ENCODE results near the gene CLEC2D. TPM values are rescaled to one million over a fixed set of nuclear protein-coding genes. Genes with fewer than 3 reads are reported as not detected.
"Not testable (repeated sequence)": the region's sequence is repeated elsewhere in the genome, so short reads cannot be mapped to it uniquely, and the experiment has no call there.

Gene CLEC2D
- total RNA-seq, 2 experiments from 2014 or later, result 56.9 to 146 TPM

GRCh38 chr12:9669019-9669326 is 540 bp upstream of the CLEC2D start:
- CTCF ChIA-PET (ENCODE audit: unreplicated experiment), result no interaction called here
- Histone ChIP-seq H3K9me2 (ENCODE audit: insufficient read depth, low read length) (no peaks in the 10 kb centered on the region), H3K4me1 (ENCODE audit: insufficient read depth, low read length, poor library complexity, severe bottlenecking) (peaks cover 70% of the 10 kb centered on the region), H3K4me3 (ENCODE audit: low read depth, low read length, poor library complexity, severe bottlenecking) (peak overlapping the region; percentile 68), H2AFZ (ENCODE audit: low read length) (peak overlapping the region; percentile 6; the same call in 1 of the 2 replicates), H3K9me3 (ENCODE audit: low read length) (no peaks in the 10 kb centered on the region), H3K27ac (ENCODE audit: low read depth, low read length, poor library complexity, severe bottlenecking) (peak overlapping the region; percentile 87), H4K20me1 (ENCODE audit: insufficient read depth, low read length) (no peaks in the 10 kb centered on the region), H3K79me2 (ENCODE audit: insufficient read depth, low read depth, low read length) (peaks cover 61% of the 10 kb centered on the region), H3K4me2 (ENCODE audit: low read length) (peak overlapping the region; percentile 91), H3K36me3 (ENCODE audit: insufficient read depth, low read length) (peaks cover 55% of the 10 kb centered on the region)
- intact Hi-C loops (cut with micrococcal nuclease; ENCODE audit: unreplicated experiment), result loop anchor here (1.0 to 5.0 kb wide), 3 partner anchors 21 to 723 kb away; partner anchors contain the start of gene KLRK1
- POLR2A ChIA-PET, result interaction anchor here (0.7 to 7.1 kb wide), 19 partner anchors 10 to 727 kb away, joined by 3 to 146 read pairs (median 8); partner anchors contain the start of gene CLECL1
- no TSS peak for BruUV-seq (replicated peaks)
- DNase-seq (ENCODE audit: low spot score), result peak; percentile 51
- TF ChIP-seq EZH2phosphoT487 (IDR thresholded peaks at IDR 0.05; ENCODE audit: borderline replicate concordance, low read depth, low read length) (no peak), CTCF (conservative IDR thresholded peaks at IDR 0.05; ENCODE audit: low read length) (no peak)

- BruUV-seq (replicated peaks); H3K9me2 ChIP-seq (ENCODE audit: insufficient read depth, low read length); DNase-seq (ENCODE audit: low spot score); CTCF ChIA-PET (ENCODE audit: unreplicated experiment); H4K20me1 ChIP-seq (ENCODE audit: insufficient read depth, low read length); H2AFZ ChIP-seq (ENCODE audit: low read length): not testable (repeated sequence)
- H3K4me3 ChIP-seq (ENCODE audit: low read depth, low read length, poor library complexity, severe bottlenecking), result peak overlapping the region; percentile 68
- POLR2A ChIA-PET, result interaction anchor here (0.6 to 2.3 kb wide), 21 partner anchors 11 to 528 kb away, joined by 3 to 21 read pairs (median 4); no protein-coding TSS in a partner anchor
- peaks cover 57% of the 10 kb centered on the region for H3K36me3 ChIP-seq (ENCODE audit: insufficient read depth, low read length)
- peaks cover 99% of the 10 kb centered on the region for H3K4me1 ChIP-seq (ENCODE audit: insufficient read depth, low read length, poor library complexity, severe bottlenecking)
- peak overlapping the region; percentile 87 for H3K27ac ChIP-seq (ENCODE audit: low read depth, low read length, poor library complexity, severe bottlenecking)
- peaks cover 95% of the 10 kb centered on the region for H3K79me2 ChIP-seq (ENCODE audit: insufficient read depth, low read depth, low read length)
- peaks cover 16% of the 10 kb centered on the region for H3K9me3 ChIP-seq (ENCODE audit: low read length)
- peak overlapping the region; percentile 91 for H3K4me2 ChIP-seq (ENCODE audit: low read length)
- intact Hi-C loops (cut with micrococcal nuclease; ENCODE audit: unreplicated experiment), result loop anchor here (1.0 kb wide), 1 partner anchor 38 kb away; no protein-coding TSS in a partner anchor
Observed at GRCh38 chr12:9672340-9672739, 2.8 kb downstream of the CLEC2D start.

- ChIA-PET POLR2A (interaction anchor here (0.6 to 2.6 kb wide), 23 partner anchors 8 to 68 kb away, joined by 3 to 21 read pairs (median 4); partner anchors contain the start of gene CLECL1), CTCF (ENCODE audit: unreplicated experiment) (no interaction called here)
- peak overlapping the region; percentile 91 for H3K4me2 ChIP-seq (ENCODE audit: low read length)
- H3K36me3 ChIP-seq (ENCODE audit: insufficient read depth, low read length), result peaks cover 65% of the 10 kb centered on the region
- H3K79me2 ChIP-seq (ENCODE audit: insufficient read depth, low read depth, low read length), result peaks cover 99% of the 10 kb centered on the region
- TF ChIP-seq EZH2phosphoT487 (IDR thresholded peaks at IDR 0.05; ENCODE audit: borderline replicate concordance, low read depth, low read length) (no peak), CTCF (conservative IDR thresholded peaks at IDR 0.05; ENCODE audit: low read length) (no peak)
- peak overlapping the region; percentile 87 for H3K27ac ChIP-seq (ENCODE audit: low read depth, low read length, poor library complexity, severe bottlenecking)
- H2AFZ ChIP-seq (ENCODE audit: low read length), result no peak overlapping the region
- BruUV-seq (replicated peaks), result no TSS peak
- H4K20me1 ChIP-seq (ENCODE audit: insufficient read depth, low read length), result no peaks in the 10 kb centered on the region
- peak overlapping the region; percentile 68 for H3K4me3 ChIP-seq (ENCODE audit: low read depth, low read length, poor library complexity, severe bottlenecking)
- intact Hi-C loops (cut with micrococcal nuclease; ENCODE audit: unreplicated experiment), result no loop called here
- H3K9me2 ChIP-seq (ENCODE audit: insufficient read depth, low read length), result no peaks in the 10 kb centered on the region
- peaks cover 25% of the 10 kb centered on the region for H3K9me3 ChIP-seq (ENCODE audit: low read length)
- H3K4me1 ChIP-seq (ENCODE audit: insufficient read depth, low read length, poor library complexity, severe bottlenecking), result peaks cover 93% of the 10 kb centered on the region
- DNase-seq (ENCODE audit: low spot score), result peak; percentile 43
Observed at GRCh38 chr12:9673404-9674225, 4.1 kb downstream of the CLEC2D start.

All from OCI-LY7 (cell line).